ENCODE measurements around the gene CFAP206. TPM values are rescaled to one million over a fixed set of nuclear protein-coding genes. Genes with fewer than 3 reads are reported as not detected.
A peak's percentile ranks its signal among the peaks of the same experiment; 100 is the strongest.

Gene CFAP206
- total RNA-seq (under 1 TPM in 3 of 6 donors, not detected in 3; 0.06 to 0.56 (median 0.14) TPM), polyA plus RNA-seq (under 1 TPM; 0.08 to 0.31 TPM)

GRCh38 chr6:87407901-87408720 lies at the start of gene CFAP206:
Gene CFAP206, plus strand, starts transcription at chr6:87407972. Its CDS starts 1,868 bp downstream, at chr6:87409840.
- peak; percentile 94 to 97 (median 95) for ATAC-seq

GRCh38 chr6:87364602-87365252 lies 43.0 kb upstream of the CFAP206 start:
- no peaks in the 10 kb centered on the region for H3K27me3 ChIP-seq
- 80 to 85% methylated on average over 5 of the region's 5 CpGs for WGBS, 2 donors
- H3K4me3 ChIP-seq, result no peak overlapping the region
- ATAC-seq (no peak), FAIRE-seq (no peak), DNase-seq (no peak)
- no peak for TF ChIP-seq CTCF (IDR thresholded peaks at IDR 0.05)
- H3K4me1 ChIP-seq, result no peaks in the 10 kb centered on the region
- H3K36me3 ChIP-seq, result no peaks in the 10 kb centered on the region
- H3K27ac ChIP-seq, result no peak overlapping the region
- H3K9me3 ChIP-seq, result no peaks in the 10 kb centered on the region
- intact Hi-C loops (cut with DNase I), result no loop called here

More at GRCh38 chr6:87407901-87408720, at the start of gene CFAP206:
- Histone ChIP-seq H3K27ac (peak within 1 kb of the TSS; percentile 55 to 74 (median 70)), H3K9me3 (no peaks in the 10 kb centered on the region), H3K4me1 (no peaks in the 10 kb centered on the region), H3K27me3 (no peaks in the 10 kb centered on the region), H3K4me3 (peak within 1 kb of the TSS; percentile 61 to 100 (median 89)), H3K36me3 (no peaks in the 10 kb centered on the region)
- intact Hi-C loops (cut with DNase I), result no loop called here
- 0% methylated on average over 64 to 82 of the region's 82 CpGs for WGBS, 2 donors
- TF ChIP-seq CTCF (IDR thresholded peaks at IDR 0.05), result no peak
- DNase-seq (peak; percentile 74 to 92 (median 84)), FAIRE-seq (no peak)

- Histone ChIP-seq H3K36me3 (no peaks in the 10 kb centered on the region), H3K4me3 (no peak overlapping the region)
- 91 to 93% methylated on average over 4 of the region's 4 CpGs for WGBS, 2 donors
Observed at GRCh38 chr6:87366072-87366827, 41.5 kb upstream of the CFAP206 start.

GRCh38 chr6:87366899-87367298 lies 40.9 kb upstream of the CFAP206 start:
- FAIRE-seq (no peak), DNase-seq (no peak), ATAC-seq (no peak)
- Histone ChIP-seq H3K9me3 (no peaks in the 10 kb centered on the region), H3K27ac (no peak overlapping the region), H3K4me1 (no peaks in the 10 kb centered on the region), H3K4me3 (no peak overlapping the region), H3K36me3 (no peaks in the 10 kb centered on the region), H3K27me3 (no peaks in the 10 kb centered on the region)
- intact Hi-C loops (cut with DNase I), result no loop called here
- no peak for TF ChIP-seq CTCF (IDR thresholded peaks at IDR 0.05)
- WGBS, 2 donors, result 84 to 86% methylated on average over 3 of the region's 3 CpGs

More at GRCh38 chr6:87366072-87366827, 41.5 kb upstream of the CFAP206 start:
- intact Hi-C loops (cut with DNase I), result no loop called here
- H3K27me3 ChIP-seq, result no peaks in the 10 kb centered on the region
- no peak overlapping the region for H3K27ac ChIP-seq
- TF ChIP-seq CTCF (IDR thresholded peaks at IDR 0.05), result no peak
- ATAC-seq (no peak), DNase-seq (no peak), FAIRE-seq (no peak)
- no peaks in the 10 kb centered on the region for H3K4me1 ChIP-seq
- no peaks in the 10 kb centered on the region for H3K9me3 ChIP-seq
